Stimulated activated CD4-positive, alpha-beta T cell treated with anti-CD3 and anti-CD28 coated beads, TNF-alpha, amount 100 ng/mL, for 48 hours (primary cell): ENCODE measurements around the gene UNC5A.

Experiments used
- DNase-seq, 3 donors: peaks; one replicate each; pipeline ENCODE4 v3.0.0-alpha.2; 2020; ENCODE audit warnings: low read depth in 3 of 3

The UNC5A gene

DNA sequence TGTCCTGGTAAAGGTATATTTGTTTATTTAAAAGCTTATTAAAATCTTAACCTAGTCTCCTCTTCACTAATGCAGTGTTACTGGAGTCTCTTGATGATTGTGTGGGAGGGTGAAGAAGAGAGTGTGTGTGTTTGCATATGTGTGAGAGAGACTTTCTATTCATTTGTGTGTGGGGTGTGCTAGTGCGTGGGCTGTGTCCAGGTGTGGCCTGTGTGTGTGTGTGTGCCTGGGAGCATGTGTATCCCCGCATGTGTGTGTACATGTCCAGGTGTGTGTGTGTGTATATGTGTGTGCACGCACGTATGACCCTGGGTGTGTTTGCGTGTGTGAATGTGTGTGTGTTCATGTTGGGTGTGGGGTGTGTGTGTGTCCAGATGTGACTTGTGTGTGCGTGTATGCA lies 10.3 kb upstream of the UNC5A start:
- DNase-seq = no peak

DNA sequence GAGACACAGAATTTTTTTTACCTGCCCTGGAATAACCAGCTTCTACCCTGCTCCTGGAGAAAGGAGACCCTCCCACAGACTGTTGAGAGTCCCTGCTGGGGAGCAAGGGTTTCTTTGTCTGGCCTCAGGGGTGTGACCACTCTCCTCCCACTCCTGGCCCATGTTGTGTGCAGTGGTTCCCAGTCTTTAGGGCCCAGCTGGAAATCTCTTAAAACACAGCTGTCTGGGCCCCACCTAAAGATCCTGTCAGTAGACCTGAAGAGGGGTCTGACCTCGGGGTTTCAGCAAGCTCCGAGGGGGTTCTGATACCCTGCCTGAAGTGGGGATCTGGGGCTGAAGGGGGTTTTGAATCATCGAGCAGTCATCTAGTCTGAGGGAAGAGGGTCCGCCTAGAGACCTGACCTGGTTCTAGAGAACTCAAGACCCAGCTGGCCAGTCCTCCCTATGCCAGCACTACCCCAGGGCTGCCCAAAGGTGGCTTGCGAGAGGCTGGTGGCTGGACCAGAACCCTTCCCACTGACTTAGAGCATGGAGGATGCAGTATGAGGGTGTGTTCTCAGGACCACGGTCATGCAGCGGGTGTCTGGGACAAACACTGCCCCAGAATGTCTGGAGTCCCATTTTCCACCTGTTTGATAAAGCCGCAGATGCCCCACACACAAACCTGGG lies 8.1 kb upstream of the UNC5A start:
- no peak for DNase-seq

DNA sequence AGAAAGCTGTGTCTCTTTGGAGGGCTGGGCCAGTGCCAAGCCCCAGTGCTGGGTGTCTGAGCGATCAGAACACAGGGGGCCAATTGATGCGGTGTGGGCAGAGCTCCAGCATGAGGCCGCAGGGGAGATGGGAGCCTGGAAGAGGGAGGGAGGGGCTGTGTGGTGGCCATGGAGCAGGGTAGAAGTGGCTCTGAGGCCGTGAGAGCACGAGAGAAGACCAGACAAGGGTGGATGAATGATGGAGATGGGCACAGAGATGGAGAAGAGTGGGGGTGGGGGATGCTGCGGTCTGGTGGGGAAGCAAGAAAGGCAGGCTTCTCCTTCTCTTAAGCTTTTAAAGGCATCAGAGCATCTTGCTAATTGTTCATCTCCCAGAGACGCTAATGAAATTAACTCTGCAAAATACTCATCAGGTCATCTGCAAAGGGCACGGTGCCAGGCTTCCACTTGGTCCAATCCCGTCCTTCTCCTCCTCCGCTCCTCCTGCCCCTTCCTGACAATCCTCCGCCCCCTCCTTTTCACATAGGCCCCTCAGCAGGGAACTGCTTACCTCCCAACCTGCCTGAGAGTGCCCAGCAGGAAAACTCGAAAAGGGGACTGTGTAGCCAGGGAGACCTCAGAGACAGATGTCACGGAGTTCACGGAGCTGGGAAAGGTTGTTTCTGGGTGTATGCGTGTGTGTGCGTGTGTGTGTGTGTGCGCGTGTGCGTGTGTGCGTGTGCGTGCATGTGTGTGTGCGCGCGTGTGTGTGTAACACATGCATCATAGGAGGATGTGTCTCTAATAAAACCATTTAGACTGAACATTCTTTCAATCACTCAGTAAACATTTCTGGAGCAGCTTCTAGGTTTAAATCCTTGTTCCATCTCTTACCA lies 7.1 kb upstream of the UNC5A start:
- DNase-seq = no peak

DNA sequence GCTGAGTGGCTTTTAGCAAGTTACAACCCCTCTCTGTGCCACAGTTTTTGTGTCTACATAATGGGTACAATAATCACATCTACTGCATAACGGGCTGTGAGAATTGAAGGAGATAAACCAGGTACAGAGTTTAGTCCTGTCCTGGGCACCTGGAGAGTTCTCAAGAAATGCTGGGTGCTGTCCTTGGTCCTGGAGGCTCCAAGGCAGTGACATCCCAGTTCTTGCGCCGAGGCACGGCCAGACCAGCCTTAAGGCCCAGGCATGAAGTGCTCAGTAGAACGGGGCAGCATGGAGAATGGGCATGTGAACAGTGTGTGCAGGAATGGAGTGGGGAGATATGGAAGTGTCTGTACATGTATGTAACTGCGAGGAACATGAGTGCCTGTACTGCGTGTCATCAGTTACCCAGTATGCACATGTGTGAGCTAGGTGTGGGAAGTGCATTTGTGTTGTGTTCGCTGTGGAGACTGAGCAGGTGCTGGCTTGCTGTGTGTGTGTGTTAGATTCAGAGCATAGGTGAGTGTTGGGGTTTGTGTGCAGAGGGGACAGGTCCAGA lies 6.3 kb upstream of the UNC5A start:
- DNase-seq = no peak

DNA sequence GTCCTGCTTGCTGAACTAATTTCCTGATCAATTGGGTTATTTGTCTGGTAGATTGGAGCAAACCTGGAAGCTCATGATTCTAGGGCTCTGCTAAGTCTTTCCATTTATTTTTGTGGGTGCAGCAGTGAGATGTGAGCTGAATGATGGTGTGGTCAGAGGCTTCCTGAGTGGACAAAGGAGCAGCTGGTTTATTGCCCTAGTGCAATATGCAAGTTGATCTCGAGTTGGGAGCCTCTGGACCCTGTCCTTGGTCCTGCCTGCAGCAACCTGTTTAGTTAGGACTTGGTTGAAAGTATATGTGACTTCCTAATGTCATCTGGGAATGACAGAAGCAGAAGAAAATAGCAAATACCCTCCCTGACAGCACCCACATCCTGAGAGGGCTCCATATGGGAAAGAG lies 4.2 kb upstream of the UNC5A start:
- no peak for DNase-seq

DNA sequence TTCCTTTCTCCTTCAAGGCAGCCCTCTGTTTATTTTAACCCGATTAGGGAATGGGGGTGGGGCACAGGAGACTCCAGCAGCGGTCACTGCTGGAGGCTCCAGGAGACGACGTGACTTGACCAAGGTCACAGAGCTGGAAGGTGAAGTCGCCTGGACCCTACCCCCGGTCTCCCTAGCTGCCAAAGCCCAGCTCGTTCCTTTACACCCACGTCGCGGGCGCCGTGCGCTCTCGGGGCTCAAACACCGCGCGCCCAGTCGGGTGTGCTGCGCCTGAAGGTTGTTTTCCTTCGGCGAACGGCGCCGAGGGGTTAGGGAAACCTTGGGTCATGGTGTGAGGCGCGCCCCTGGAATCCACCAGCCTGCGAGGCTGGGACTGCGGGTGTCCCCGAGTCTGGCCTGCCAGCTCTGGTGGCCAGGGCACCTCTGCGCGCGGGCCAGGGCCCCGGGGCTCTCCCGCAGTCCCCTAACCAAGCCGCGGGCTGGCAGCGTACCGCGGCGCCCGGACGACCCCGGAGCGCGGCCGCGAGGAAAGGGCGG lies 747 bp upstream of the UNC5A start:
- no peak for DNase-seq

DNA sequence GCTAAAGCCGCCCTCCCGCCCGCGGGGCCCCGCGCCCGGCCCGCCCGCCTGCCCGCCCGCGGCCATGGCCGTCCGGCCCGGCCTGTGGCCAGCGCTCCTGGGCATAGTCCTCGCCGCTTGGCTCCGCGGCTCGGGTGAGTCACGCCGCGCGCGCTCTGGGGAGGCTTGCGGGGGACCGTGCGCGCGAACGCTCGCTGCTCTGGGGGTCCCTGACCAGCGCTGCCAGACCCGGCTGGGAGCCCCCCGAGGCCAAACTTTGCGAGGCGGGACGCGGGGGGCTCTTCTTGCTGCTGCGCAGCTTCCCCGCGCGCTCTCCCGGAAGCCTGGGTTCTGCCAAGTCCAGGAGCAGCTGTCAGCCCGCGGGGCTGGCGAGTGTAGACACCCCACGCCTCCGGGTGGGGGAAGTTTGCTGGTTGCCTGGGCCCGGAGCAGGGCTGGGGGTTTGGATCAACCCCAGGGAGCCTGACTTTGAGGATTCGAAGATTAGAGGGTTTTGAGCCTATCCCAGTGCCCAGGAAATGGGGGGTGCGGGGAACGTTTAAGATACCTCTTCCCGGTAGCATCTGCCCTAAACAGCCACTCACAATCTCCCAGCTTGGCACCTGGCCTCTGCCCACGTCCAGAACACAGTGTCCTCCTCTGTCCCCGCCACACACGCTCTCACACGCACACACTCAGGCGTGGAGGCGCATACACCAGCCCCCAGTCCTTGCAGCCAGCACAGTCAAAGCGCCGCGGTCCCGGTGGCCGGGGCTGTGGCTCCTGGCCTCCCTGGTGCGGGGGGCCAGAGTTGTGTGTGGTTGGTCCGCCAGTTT lies 535 bp downstream of the UNC5A start:
- no peak for DNase-seq

DNA sequence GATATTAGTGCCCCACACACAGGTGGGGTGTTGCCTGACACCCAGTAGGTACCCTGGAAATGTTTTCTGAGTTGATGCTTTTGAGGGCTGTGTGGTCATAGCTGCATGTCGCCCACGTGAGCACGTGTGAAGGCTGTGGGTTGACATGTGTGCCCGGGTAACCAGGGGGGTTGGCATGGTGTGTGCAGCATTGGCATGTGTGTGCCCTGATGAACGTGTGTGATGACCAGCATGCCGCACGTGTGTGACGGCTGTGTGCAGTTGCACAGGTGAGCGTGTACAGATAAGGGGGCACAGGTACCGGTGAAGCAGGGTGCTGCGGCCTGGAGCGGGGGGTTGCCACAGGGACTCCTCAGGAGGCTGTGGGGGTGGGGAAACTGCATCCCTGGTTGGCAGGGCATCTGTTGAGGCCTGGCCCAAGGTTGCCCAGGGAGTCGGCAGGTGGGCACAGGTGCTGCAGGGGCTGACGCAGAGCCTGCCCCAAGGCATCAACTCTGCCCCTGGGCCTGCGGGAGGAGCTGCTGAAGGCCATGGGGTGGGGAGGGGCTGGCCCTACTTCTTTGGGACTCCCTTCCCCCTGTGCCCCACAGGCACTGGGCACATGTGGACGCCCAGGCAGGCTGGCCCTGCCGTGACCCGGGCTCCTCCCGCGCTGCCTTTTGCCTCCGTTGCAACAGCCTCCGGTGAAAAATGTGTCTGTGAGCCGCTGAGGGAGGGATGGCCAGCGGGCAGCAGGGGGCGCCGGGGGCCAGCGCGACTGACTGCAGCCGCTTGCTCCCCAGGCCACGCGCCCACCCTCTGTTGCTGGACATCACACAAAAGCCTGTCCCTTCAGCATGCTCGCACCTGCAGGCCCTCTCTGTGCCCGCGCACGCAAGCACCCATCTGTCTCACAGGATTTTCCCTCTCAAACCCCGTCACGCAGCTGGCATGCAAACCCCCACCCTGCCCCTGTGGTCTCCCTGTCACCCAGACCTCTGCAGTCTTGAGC lies 2.2 kb downstream of the UNC5A start:
- DNase-seq = no peak

DNA sequence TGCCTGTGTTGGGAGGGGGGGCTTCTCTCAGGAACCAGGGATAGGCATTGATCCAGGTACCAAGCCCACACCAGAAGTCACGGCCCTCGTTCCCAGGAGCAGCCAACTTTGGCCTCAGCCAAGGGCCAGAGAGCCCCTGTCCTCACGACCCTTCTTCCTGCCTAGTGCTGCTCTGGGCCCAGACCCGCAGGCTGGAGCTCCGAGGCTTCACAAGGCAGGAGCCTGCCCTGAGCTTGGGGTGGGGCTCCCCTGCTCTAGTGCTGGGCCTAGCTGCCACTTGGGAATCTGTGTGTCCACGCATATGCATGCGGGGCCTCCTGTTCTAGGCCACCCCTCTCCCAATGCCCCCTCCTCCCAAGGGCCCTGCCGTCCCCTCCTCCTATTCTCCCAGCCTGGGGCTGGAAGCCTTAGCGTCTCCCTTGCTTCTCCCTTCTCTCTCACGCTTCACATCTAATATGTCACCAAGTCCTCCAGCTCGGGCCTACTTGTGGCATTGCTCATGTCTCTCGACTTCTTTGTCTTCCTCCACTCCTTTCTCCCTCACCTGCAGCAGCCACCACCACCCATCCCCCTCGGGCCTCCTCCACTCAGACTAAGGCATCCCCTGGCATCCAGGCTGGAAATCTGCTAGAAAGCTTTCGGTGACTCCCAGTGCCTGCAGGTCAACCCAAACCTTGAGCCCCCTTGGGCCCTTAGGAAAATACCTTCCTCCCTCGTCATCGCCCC lies 3.4 kb downstream of the UNC5A start:
- no peak for DNase-seq

DNA sequence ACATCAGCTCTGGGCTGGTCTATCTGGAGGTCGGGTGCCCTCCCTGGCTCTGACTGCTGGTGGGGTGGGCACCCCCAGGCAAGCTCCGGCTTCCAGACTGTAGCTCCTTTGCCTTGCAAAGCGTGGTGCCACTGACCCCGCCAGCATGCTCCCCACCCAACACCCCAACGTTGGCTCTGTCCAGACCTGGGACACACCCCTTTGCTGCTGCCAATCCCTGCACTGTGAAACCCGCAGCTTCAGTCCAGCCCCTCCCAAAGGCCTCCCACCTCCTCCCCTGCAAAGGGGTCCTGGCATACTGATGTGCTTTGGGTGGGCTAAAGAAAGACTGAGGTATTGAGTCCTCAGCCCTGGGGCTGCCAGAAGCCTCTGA lies 3.9 kb downstream of the UNC5A start:
- DNase-seq = no peak

DNA sequence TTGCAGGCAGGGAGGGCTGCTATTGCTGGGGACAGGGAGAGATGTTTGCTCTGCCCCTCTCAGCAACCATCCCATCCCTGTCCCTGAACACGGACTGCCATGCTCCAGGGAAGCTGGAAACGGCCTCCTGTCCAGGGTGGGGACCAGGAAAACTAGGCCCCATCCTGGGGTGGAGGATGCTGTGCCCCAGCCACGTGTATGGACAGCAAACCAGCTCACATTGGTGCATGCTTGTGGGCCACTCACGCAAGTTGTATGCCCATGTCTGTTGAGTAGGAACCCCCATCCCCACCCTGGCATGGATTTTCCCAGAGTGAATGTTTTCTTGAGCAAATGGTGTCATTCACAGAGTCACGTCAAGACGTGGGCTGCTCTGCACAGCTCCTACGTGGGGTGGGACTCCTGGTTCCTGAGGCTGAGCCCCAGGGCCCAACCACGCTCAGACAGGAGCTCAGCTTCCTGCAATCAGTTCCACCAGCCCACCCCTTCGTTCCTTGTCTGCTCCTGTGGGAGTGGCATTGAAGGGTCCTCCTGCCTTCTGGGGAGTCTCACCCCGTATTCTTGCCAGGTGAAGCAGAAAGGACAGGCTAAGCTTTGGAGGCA lies 4.6 kb downstream of the UNC5A start:
- DNase-seq = no peak

DNA sequence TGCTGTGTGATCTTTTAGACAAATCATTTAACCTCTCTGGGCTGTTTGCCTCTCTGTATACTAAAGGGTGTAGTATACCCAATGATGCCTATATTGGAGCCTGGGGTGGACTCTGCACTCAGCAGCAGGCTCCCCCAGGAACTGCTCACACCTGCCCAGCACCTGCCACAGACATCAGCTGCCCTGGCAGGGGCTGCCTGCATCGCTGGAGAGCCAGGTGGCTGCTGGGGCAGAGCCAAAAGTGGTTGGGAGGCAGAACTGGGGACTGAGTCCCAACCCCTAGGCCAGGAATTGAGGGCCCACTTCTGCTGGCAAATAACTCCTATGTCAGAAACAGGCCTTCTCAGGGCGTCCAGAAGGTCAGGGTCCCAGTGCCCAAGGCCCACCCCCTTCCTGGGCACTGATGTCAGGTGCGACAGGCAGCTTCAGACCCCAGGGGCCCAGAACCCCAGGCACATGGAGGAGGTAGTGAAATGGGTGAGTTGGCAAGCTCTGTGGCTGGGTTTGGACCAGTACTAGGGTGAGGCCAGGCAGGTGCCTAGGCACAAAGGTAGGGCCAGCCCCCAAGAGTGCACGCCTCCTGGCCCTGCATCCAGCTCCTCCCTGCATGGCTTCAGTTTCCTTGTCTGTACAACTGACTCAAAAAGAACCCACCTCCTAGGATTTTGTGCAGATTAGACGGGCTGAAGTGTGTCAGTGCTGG lies 5.8 kb downstream of the UNC5A start:
- DNase-seq = no peak

DNA sequence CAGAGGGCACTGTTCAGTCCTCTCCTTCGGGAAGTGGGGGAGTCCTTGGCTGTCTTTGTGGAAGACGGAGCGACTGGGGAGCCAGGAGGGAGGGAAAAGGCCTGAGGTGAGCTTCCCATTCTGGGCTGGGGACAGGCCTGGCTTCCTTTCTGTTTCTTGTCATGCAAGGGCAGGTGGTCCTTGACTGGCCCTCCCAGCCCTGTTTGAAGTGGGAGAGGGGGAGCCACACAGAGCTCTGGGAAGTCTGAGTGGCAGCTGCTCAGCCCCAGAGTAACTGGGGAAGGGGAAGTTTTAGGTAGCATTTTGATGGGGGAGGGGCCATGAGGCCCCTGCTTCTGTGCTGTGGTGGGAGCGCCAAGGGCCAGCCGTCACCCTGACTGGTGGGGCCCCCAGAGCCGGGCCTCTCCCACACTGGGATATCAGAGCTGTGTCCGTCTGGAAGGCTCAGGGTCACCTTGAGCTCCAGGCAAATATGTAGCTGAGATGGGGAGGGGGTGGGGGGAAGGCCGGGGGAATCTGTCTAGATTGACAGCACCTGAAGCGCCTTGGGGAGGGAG lies 6.5 kb downstream of the UNC5A start:
- DNase-seq = no peak

DNA sequence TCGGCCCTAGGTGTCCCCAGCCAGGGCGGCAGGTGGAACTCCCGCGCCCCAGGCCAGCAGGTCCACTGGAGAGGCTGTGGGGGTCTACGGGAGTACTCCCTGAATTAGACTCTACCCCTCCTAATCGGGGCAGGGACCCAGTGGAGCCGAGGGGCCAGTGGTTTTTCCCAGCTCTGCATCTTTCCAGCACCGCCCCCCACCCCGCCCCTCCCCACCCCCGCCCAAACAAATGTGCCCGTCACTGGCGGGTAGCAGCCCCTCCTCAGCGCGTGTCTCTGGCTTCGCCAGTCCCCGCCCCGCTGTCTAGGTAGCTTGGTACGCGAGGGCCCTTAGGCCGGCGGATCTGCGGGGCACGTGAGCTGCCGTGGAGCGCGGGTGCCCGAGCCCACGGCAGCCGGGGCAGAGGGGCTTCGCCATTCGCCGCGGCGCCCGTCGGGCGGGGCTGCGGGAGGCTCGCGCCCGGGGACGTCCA lies 7.0 kb downstream of the UNC5A start:
- no peak for DNase-seq

DNA sequence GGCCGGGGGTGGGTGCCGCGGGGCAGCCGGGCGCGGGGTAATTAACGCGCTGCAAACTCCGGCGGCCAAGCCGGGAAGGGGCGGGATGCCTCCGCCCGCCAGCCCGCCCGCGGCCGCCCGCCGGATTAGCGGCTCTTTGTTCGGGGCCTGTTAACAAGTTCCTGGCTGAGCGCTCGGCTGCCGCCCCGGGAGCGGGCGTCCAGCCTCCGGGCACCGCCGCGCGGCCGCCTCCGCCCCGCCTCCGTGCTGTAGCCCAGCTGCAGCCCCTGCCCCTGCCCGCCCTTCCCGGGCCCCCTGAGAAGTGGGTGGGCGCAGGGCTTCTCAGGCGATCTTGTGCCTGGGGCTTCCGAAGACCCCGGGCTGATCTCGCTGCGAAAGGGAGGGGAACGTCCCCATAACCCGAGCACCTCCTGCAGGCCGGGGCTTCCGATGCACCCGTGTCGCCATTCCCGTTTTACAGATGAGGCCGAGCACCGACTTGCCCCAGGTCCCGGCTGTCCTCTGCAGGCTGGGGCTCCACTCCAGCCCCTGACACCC lies 7.5 kb downstream of the UNC5A start:
- DNase-seq = peak in 1 of 3 donors; percentile 20

DNA sequence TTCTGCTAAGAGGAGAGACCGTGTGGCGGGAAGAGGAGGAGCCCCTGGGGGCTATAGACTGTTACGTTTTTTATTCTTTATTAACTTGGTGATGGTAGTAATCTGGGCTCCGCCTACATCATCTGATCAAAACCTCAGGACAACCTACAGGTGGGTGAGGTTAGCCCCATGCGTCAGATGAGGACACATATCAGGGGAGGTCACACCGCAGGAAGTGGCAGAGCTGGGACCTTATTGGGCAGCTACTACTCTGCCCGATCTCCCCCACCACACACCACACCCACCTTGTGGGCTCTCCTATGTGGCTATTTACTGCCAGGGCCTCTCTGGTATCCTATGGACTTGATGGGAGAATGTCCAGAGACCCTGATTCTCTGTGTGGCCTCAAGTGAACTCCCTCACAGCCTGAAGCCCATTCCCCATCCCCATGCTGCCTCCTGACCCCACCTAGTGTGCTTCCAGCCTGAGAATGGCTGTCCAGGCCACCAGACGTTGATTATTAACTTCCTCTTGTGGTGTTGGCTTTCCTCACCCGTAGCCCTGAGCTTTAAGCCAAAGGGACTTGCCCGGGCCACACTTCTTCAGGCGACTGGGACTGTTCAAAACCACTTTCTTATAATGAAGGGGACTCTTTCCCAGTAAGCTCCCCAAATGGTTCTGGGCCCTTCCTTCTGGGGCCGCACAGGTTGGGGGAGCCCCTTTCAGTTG lies 8.2 kb downstream of the UNC5A start:
- DNase-seq = no peak

DNA sequence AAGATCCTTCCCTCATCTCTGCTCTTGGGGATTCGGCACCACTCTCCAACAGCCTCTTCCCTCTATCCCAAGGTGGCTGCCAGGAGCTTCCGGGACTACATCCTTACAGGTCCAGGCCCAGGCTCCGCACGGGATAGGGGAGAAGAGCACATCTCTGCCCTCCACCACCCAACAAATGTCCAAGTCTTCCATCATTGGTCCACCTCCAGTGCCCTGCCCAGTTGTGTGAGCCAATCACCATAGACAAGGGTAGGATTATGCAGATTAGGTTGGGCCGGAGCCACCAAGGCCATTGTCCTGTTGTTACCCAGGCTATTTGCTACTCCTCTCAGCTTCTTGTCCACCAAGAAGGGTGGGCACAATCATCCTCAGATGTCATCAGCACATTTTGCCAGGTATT lies 9.1 kb downstream of the UNC5A start:
- DNase-seq = no peak

DNA sequence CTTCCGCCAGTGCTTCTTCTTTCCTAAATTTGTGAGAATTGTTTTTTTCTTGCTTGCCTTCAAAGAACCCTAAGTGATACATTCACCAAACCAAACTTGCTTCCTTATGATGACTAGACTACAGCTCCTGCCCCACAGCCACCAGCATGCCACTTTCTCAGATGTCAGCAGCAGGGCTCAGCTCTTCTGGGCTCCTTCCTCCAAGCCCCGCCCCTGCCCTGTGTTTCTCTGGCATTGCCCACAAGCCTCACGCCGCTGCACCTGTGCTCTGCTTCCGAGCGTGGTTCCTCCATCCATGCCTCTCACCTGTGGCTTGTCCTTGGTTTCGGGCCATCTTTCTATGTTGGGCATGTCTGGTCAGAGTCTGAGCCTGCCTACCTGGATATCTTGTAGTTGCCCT lies 10.6 kb downstream of the UNC5A start:
- DNase-seq = no peak
